Measurements from ENCODE around the gene PKM. TPM values are rescaled to one million over a fixed set of nuclear protein-coding genes. Genes with fewer than 3 reads are reported as not detected.

Gene PKM
- total RNA-seq, 2 experiments from 2014 or later: 1,010 to 1,764 TPM

GRCh38 chr15:72153269-72154000 is 77.6 kb downstream of the PKM start:
- H3K9me3 Mint-ChIP-seq (ENCODE audit: low read depth): no peaks in the 10 kb centered on the region
- peaks cover 4% of the 10 kb centered on the region for H3K4me1 Mint-ChIP-seq
- ATAC-seq (no peak), DNase-seq (no peak)
- H3K4me3 Mint-ChIP-seq: no peak overlapping the region
- no peak overlapping the region for H3K27ac Mint-ChIP-seq
- H3K36me3 Mint-ChIP-seq: no peaks in the 10 kb centered on the region
- H3K27me3 Mint-ChIP-seq: no peaks in the 10 kb centered on the region
- CTCF ChIA-PET: interaction anchor here (1.6 to 2.5 kb wide), 5 partner anchors 351 to 409 kb away, joined by 5 to 14 read pairs (median 9); no protein-coding TSS in a partner anchor

Other genes starting within 250 kb of the PKM start
- gene MYO9A, start 113.0 kb downstream of the PKM start, total RNA-seq: 10 to 100 TPM; 15.3 to 23.4 TPM
- gene SENP8, start 112.8 kb downstream of the PKM start, total RNA-seq: 1 to 10 TPM; 1.1 to 1.4 TPM
- not detected for gene GRAMD2A, start 33.4 kb downstream of the PKM start, total RNA-seq
- gene PARP6, start 41.4 kb upstream of the PKM start, total RNA-seq: 10 to 100 TPM; 55.5 to 66.6 TPM
- gene CELF6, start 89.0 kb upstream of the PKM start, total RNA-seq: under 1 TPM; 0.29 to 0.33 TPM
- 10 to 100 TPM; 92.1 to 95.5 TPM for gene HEXA, start 144.8 kb upstream of the PKM start, total RNA-seq
- gene TMEM202, start 167.1 kb upstream of the PKM start, total RNA-seq: not detected
- 100 to 1,000 TPM; 134 to 143 TPM for gene ARIH1, start 243.1 kb upstream of the PKM start, total RNA-seq

Measured in activated CD8-positive, alpha-beta memory T cell treated with anti-CD3 and anti-CD28 coated beads, Interleukin-2, amount 10 ng/mL, durations not matched to agents 7 days and 5 days (primary cell).